ENCODE data around the gene PDE8B.

The PDE8B gene

DNA sequence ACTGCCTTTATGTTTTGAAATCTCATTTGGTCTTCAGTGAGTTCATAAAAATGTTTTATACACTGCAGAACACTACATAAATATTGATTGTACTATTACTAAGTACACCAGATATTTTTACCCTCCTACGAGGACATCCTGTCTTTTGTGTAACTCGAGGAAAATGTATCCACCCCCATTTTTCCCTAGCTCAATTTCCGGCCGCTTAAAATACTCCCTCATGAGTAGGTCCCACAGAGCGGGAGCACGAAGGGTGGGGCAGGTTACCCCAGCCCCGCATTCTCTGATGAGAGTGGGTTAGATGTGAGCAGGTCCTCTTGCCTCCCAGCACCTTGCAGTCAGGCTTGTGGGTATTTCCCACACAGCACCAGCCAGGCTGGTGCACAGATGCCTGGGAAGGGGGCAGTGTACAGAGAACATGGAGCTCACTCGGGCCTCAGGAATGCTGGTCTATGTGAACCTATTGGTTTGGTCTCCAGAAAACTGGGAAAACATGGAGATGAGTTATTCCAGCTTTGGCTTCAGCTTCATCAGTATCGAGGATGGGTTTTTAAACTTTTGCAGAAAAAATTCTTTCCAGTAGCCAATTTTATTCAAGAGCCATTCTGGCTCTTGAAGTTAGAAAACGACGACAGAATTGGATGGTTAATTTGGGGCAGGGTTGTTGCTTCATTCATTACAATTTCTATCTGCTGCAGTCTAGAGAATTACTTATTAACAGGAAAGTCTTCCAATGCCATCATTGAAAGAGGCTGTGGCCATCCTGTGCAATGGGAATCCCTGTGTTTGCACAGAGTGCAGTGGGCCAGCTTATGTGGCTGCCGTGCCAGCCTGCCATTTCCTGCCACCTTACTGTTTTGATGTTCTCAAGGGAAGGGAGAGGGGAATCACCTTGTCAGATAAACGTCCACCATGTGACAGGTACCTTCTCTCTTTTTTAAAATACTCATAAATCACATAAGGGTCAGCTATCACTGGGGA is 208.4 kb downstream of the PDE8B start:
- DNase-seq = no peak

DNA sequence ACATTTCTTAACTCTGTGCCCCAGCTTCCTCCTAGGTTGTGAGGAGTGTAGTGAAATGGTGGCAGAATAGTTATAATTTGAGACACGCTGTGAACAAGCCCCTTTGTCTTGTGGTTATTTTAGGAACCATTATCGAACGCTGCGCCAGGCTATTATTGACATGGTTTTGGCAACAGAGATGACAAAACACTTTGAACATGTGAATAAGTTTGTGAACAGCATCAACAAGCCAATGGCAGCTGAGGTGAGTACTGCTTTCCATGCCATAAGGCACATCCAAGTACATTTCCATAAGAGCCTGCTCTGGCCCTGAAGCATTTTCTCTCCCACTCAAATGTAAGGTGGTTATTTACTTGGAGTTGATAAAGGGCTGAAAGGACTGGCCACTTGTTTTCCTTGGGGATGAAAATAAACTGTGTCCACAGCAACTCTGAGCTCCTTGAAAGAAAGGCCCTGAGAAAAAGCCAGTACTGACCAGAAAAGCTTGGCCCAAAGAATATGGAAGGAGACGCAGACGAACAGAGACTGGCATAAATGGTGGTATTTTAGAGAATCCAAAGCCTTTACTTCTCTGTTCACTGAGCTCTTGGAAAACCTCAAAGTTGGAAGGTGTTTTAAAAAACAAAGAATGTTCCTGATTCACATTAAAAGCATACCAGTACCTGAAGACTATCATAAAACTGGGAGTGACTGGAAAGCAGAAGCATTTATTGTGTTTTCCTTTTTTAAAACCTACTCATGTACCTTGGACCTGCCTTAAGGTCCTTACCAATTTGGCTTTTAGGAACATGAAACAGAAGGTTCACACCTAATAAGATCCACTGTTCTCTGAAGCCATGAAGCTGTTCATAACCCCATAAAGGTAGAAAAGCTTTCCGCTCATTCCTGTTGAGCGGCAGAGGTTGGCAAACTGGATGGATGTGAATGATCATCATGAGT is 209.4 kb downstream of the PDE8B start:
- no peak for DNase-seq

DNA sequence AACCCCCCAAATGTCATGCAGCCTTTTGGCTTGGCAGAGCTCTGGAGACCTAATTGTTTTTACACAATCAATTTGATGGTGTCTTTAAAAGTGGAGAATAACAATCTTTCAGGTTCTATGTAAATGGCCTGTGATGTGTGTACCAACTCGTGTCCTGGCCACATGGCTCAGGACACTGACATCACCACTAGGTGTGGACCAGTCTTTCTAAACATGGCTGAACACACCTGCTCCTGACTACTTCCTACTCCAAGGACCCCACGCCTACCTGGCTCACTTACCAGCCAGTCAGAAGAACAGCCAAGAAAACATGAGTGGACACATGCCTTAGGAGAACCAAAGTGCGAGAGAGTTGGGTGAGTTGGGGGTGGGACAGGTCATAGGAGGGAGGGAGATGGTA is 210.5 kb downstream of the PDE8B start:
- DNase-seq = no peak

DNA sequence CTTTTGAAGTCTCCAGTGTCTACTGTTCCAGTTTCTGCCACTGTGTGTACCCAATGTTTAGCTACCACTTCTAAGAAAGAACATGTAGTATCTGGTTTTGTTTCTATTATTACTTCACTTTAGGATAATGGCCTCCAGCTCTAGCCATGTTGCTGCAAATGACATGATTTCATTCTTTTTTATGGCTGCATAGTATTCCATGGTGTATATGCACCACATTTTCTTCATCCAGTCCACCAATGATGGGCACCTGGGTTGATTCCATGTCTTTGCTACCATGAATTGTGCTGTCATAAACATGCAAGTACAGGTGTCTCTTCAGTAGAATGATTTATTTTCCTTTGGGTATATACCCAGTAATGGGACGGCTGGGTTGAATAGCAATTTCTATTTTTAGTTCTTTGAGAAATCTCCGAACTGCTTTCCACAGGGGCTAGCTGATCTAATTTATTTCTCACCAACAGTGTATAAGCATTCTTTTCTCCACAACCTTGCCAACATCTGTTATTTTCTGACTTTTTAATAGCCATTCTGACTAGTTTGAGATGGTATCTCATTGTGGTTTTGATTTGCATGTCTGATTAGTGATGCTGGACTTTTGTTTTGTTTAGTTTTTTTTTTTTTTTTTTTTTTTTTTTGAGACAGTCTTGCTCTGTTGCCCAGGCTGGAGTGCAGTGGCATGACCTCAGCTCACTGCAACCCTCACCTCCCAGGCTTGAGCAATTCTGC is 212.7 kb downstream of the PDE8B start:
- DNase-seq = no peak

DNA sequence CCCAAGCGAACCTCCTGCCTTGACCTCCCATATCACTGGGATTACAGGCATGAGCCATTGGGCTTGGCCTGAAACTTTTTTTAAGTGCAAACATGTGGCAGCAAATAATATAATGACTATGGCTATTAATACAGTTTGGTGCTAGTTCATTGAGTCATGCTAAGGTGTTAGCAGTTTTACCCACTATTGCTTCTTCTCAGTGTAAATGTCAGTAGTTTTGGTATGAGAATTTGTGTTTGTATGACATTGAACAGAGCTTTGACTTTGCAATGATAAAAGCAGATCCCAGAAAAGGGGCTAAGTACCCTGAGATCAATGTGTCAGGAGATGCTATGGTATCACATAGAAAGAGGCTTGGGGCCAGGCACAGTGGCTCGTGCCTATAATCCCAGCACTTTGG is 214.4 kb downstream of the PDE8B start:
- DNase-seq = no peak

DNA sequence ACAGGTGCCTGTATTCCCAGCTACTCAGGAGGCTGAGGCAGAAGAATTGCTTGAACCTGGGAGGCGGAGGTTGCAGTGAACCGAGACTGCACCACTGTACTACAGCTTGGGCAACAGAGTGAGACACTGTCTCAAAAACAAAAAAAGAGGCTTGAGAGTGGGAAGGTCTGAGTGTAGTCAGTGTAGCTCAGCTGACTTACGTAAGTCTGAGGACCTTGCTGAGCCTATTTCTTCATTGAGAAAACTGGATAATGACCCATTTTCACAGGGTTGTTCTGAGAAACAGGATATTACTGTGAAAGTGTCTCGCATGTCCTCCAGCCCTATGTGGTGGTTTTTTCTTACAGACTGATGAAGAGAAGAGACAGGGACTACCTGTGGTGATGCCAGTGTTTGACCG is 214.9 kb downstream of the PDE8B start:
- DNase-seq = no peak

DNA sequence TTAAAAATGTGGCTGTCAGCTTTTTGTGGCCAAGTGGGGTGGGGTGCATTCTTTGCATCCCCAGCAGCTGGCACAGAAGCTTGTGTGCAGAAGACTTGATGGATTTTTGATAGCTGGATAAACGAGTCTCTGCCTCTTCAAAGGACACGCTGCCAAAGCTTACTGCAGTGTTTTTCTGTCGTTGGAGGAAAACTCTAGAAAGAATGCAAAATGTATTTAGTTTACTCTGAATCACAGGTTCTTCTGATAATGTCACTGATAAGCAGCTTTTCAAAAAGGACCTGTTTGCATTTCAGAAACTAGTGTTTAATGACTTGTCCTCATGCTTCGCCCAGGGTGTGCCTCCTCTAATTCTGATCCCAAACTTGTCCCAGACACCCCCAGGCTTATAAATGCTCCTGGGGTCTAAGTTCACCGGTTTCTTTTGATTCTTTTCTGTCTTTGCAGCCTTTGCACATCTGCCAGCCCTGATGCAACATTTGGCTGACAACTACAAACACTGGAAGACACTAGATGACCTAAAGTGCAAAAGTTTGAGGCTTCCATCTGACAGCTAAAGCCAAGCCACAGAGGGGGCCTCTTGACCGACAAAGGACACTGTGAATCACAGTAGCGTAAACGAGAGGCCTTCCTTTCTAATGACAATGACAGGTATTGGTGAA is 215.6 kb downstream of the PDE8B start:
- no peak for DNase-seq

DNA sequence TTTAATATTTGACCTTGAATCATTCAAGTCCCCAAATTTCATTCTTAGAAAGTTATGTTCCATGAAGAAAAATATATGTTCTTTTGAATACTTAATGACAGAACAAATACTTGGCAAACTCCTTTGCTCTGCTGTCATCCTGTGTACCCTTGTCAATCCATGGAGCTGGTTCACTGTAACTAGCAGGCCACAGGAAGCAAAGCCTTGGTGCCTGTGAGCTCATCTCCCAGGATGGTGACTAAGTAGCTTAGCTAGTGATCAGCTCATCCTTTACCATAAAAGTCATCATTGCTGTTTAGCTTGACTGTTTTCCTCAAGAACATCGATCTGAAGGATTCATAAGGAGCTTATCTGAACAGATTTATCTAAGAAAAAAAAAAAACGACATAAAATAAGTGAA is 216.2 kb downstream of the PDE8B start:
- DNase-seq = no peak

DNA sequence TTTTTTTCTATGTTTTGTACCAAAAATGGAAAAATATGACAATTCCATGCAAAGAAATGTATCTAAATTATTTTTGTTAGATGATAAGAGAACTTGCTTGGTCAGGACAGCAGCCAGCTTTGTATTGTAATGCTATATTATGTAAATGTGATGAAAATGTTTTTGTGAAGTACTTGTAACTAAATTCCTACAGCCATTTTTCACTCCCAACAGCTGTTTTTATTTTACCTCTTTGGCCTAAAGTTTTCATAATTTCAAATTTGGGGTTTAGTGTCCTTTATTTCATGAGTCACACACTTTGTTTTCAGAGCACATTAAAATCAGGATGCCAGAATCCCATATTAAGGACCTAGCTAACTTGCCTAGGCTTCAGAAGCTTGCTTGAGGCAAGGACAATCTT is 217.5 kb downstream of the PDE8B start:
- DNase-seq = no peak

DNA sequence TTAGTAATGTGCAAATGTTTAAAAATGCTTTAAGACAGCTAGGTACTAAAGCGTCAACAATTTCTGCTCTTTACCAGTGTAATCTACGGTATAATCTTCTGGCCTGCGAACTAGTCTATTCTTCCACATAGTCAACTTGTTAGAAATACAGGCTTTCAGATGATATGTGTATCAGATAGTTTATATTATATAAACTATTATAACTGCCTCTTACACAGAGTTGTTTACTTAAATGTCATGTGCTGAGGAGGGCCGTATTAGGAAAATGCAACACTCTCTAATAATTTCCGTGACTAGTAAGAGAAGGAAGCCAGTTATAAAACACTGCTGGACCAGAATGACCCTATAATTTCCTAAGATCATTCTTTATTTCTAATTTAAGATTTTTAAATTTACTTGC is 218.0 kb downstream of the PDE8B start:
- DNase-seq = no peak

DNA sequence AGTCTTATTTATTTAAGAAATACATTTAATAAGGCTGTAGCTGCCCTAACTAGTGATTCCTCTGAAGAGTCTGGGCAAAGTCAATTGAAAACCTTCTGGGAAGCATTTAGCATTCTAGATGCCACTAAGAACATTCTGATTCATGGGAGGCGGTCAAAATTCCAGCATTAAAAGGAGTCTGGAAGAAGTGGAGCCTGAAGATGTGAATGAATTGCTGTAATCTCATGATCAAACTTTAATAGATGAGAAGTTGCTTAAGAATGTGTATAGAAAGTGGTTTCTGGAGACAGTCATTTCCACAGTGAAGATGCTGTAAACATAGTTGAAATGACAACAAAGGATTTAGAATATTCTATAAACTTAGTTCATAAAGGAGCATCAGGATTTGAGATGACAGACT is 220.2 kb downstream of the PDE8B start:
- no peak for DNase-seq

DNA sequence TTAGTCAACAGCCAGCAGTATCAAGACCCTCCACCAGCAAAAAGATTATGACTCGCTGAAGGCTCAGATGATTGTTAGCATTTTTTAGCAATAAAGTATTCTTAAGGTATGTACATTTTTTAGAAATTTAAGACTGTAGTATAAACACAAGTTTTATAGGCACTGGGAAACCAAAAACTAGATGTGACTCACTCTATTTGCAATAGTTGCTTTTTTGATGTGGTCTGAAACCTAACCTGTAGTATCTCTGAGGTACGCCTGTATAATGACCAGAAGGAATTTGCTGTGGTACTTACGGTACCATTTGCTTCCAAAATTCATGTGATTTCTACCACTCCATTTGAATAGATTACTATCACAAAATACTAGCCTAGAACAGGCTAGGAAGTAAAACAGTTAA is 220.8 kb downstream of the PDE8B start:
- no peak for DNase-seq

DNA sequence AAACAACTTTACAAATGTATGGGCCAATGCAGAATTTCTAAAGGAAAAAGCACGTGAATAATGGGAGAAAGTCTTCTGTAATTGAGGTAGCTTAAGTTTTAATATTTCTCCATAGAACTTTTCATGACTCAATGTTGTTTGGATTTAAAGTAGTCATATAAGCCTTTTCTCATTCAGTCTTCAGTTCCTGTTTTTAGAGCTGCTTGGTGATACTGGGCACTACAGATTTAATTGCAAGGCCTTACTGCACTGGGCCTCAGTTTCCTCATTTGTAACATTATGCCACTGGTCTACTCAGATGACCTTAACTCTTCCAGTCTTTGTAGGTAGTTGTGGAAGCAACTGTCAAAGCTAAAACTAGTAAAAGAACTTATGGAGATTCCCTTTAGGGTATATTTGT is 221.2 kb downstream of the PDE8B start:
- no peak for DNase-seq

DNA sequence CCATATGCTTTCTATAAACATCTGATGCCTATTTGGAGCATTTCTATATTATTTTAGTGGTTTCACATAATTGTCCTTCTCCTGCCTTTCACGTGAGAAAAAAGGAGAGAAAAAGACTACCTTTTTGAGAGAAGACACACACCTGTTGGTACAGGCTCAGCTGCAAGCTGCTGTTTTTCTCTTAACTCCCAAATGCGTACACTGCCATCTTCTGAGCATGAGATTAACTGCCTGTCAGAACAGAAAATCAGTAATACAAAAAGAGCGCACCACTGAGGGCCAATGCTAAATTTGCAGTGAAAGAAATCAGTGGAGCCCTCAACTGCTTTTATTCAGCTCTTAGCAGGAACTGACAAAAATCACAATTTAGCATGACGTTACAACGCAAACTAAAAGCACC is 226.7 kb downstream of the PDE8B start:
- no peak for DNase-seq

DNA sequence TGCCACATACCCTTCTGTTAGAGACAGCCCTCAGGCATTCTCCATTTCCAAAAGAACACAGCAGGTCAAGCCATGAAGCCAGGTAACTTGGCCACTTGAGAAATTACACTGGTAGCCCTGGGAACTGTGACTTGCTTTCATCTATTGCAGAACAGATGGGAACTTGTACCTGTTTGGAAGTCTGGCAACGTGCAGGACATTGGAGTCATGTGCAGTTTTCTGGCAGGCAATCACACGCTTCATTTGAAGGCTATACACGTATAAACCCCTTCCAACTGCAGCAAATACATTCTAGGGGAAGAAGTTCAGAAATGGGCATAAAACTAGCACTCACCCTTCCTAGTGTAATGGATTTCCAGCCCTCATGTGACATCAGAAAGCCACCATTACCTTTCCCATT is 227.6 kb downstream of the PDE8B start:
- DNase-seq = no peak

DNA sequence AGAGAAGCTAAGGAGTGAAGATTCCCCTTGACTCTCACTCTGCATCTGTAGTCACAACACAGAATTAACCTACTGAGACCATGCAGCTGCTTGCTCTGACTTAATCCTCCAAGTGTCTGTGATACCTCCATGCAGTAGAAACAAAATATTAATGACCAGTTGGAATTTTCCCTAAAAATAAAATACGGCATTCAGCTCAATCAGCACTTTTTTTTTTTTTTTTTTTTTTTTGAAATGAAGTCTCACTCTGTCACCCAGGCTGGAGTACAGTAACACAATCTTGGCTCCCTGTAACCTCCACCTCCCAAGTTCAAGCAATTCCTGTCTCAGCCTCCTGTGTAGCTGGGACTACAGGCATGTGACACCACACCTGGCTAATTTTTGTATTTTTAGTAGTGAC is 233.2 kb downstream of the PDE8B start:
- no peak for DNase-seq

DNA sequence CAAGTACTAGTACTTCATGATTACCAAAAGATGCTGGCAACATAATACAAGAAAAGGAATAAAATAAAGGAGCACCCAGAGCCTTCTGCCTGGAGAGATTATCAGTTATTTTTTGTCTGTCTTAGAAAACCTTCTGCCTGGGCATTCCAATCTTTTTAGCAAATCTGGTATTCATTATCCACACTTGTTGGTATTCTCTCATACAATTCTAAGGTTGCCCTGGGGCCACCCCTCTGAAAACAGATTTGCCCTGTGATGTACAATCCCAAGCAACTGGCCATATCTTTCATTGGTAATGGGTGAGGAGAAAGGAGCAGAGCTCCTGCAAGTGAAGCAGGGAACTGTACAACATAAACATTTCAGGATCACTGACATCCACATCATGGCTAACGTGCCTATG is 233.9 kb downstream of the PDE8B start:
- no peak for DNase-seq

DNA sequence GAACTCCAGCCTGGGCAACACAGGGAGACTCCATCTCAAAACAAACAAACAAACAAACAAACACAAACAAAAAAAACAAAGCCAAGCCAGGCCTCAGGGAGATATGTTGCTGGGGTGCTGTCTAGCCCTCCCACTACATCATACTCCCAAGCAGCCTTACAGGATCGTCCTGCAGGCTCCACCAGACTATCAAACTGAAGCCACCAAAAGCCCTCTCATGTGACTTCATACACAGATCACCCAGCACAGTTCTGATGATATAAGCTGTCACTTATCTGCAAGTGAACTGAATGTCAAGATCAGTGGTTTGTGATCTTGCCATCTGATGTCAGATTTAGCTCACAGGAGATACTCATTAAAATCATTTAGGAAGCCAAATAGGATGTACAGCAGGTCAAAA is 238.4 kb downstream of the PDE8B start:
- DNase-seq = no peak

DNA sequence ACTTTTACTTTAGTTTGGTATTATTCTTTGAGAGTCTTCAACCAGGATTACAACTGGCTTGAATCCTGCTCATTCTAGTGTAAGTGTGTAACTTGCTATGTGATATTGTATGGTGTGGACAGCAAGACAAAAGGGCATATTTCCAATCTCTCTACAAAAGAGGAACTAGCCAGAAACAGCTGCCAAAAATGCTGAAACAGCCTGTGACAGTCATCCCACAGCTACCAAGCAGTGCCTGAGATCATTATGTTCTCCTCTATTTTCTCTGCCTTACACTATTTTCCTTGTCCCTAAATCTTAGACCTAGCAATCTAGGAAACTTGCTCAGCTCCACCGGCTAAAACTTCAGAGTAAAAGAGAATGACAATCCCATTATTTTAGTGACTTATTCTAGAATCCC is 238.8 kb downstream of the PDE8B start:
- DNase-seq = peak in 1 of 2 donors; percentile 73

DNA sequence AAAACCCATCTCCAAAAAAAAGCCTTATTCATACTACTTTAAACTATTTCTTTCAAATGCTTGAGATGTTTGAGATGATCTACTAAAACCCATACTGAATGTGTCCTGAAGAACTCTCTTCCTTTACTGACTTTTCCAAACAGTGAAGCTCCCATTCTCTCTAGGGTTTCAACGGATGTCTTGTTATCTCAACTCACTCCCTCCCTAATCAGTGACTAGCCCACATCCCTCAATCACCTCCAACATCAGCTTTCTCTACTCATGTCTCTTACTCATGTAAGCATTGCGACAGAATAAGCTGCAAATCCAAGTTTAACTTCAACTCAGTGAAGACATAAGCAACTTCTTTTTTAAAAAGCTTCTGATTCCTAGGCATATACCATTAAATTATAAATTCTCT is 239.5 kb downstream of the PDE8B start:
- no peak for DNase-seq

DNA sequence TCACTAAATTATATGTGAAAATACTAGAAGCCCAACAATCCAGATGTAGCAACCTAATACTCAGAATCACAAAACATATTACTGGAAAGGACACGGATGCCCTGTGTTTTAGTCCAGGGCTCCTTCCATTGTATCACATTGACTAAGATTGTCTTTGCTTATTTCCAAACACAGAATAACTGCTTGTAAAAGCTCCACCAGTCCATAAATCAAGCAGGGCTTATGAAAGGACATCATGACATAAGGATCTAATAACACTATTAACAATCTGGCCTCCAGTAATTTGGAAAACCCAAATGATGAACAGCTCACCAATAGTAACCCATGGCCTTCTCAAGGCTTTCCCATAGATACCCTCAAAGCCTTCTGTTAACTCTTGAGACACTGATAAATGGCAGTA is 241.9 kb downstream of the PDE8B start:
- no peak for DNase-seq

DNA sequence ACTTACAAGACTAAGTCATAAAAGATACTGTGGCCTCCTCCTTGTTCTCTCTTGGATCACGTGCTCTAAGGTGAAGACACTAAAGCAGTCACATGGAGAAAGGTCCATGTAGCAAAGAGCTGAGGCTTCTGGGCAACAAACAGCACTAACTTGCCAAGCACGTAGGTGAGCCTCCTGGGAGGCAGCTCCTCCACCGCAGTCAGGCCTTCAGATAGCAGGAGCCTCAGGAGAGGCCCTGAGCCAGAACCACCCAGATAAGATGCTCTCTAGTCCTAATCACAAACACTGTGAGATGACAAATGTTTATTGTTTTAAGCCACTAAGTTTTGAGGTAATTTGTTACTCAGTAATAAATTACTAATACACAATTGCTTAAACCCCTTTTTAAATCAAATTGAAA is 243.6 kb downstream of the PDE8B start:
- no peak for DNase-seq

DNA sequence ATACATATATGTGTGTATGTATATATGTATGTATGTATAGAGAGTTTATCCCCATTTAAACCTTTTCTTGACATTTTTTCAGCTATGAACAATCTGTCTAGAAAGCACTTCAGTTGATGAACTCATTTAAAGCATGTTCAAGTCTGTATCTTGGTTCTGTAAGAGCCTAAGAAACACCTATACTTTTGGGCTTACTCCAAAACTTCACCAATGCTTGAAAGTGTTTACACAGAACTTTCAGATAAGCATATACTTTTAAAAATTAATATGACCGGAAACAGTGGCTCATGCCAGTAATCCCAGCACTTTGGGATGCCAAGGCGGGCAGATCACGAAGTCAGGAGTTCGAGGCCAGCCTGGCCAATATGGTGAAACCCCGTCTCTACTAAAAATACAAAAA is 250.8 kb downstream of the PDE8B start:
- no peak for DNase-seq

All from bone marrow (tissue), 2 donors.